ENCODE measurements around the gene SELENOM. TPM values are rescaled to one million over a fixed set of nuclear protein-coding genes. Genes with fewer than 3 reads are reported as not detected.

Gene SELENOM
- total RNA-seq, 1 experiment from 2014 or later, result 22.4 TPM

DNA sequence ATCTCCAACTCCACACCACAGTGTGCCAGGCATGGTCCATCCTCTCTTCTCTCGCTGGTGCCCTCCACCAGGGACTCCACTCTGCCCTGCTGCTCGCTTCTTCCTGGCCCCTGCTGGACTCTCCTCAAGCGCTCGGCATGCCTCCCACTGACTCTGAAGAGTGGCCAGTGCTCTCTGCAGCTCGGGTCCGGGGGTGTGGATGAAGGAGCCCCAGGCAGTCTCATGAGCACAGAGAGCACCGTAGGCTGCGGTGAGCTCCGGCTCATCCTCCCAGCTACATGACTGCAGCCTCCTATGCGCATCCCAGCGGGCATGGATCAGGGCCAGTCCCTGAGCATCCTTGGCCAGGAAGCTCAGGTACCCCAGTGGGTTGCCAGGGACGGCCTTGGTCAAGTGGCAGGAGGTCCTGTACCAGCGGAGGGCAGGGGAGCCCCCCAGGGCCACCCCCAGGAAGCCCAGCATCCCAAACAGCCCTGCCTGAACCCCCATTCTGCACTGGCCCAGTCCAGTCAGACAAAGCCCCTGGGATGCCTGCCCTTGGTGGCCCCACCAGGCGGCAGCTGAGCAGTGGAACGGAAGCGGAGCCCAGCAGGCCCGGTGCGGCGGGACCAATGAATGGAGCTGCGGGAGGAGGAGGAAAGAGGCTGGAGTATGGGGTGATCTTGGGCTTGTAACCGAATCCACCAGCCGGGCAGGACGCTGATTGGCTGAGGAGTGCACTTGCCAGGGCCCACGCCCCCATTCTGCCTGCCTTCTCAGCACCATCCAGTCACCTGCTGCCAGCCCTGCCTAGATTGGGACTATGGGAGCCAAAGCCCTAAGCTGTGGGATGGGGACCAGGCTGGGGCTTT lies 32.7 kb upstream of the SELENOM start, which contains the start of gene PLA2G3:
TSS of gene PLA2G3 (minus strand) at position 643 of the 851 bp plus-strand sequence. CDS start at position 489, 154 bp downstream.
- H3K4me3 ChIP-seq (ENCODE audit: insufficient read depth, low read depth, low read length), result peak within 1 kb of the TSS; percentile 54
- no peaks in the 10 kb centered on the region; the same call in 1 of the 2 replicates for H3K27me3 ChIP-seq (ENCODE audit: control insufficient read depth, insufficient read depth, low read length)
- peak; percentile 99 for DNase-seq
- peaks cover 16% of the 10 kb centered on the region for H3K36me3 ChIP-seq (replicated peaks; ENCODE audit: control insufficient read depth, insufficient read depth, low read length)

DNA sequence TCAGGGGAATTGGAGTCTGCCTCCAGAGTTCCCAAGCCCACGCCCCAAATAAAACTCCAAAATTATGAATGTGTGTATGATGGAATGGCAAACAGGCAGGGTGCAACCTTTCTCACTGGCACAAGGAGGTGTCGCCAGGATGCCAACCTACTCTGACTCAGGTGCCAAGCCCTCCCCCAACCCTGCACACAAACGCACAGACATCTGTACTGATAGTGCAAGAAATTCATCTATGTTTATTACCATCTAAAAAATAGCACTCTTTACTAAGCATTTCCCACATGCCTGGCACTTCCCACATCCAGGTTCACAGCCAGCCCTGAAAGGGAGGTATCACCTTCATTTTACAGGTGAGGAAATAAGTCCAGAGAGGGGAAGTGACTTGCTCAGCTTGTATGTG lies 31.7 kb upstream of the SELENOM start:
- Histone ChIP-seq H3K4me3 (ENCODE audit: insufficient read depth, low read depth, low read length) (peak overlapping the region; percentile 54; the same call in 1 of the 2 replicates), H3K36me3 (replicated peaks; ENCODE audit: control insufficient read depth, insufficient read depth, low read length) (peaks cover 18% of the 10 kb centered on the region), H3K27me3 (ENCODE audit: control insufficient read depth, insufficient read depth, low read length) (no peaks in the 10 kb centered on the region; the same call in 1 of the 2 replicates)
- DNase-seq, result peak; percentile 14

DNA sequence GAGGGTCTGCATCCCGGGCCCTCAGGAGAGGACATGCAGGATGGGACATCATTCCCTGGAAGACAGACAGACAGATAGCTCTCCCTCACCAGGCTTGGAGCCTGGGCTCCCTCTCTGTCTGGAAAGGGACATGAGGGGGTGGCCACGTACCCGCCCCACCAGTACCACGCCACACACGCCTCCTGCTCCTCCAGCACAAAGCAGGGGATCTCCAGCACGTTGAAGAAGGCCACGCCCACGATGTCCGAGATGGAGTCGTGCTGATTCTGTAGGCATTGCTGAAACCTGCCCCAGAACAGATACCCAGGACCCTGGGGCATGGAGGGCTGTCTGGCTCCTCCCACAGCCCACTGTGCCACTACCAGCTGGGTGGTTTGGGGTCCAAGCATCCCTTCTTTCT lies 30.8 kb upstream of the SELENOM start:
- peak; percentile 27 for DNase-seq
- H3K4me3 ChIP-seq (ENCODE audit: insufficient read depth, low read depth, low read length), result no peak overlapping the region
- H3K27me3 ChIP-seq (ENCODE audit: control insufficient read depth, insufficient read depth, low read length), result no peaks in the 10 kb centered on the region; the same call in 1 of the 2 replicates
- H3K36me3 ChIP-seq (replicated peaks; ENCODE audit: control insufficient read depth, insufficient read depth, low read length), result peaks cover 18% of the 10 kb centered on the region

DNA sequence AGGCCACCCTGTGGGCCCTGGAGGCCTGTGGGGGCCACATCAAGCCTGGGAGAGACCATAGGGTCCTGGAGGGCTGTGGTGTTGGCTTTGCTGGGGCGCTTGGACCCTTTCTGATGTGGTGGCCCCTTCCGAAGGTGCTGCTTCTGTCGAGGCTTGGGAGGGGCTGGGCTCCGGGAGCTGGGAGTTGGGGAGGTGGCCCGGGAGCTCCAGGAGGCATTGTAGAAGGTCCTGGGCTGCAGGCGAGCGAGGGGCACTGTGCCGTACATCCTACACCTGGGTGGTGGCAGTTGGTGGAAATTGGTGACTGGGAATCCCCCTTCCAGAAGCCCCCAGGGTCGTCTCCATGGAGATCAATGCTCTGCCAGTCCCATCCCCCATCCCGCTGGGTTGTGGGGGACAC lies 30.4 kb upstream of the SELENOM start:
- Histone ChIP-seq H3K4me3 (ENCODE audit: insufficient read depth, low read depth, low read length) (no peak overlapping the region), H3K36me3 (replicated peaks; ENCODE audit: control insufficient read depth, insufficient read depth, low read length) (peaks cover 18% of the 10 kb centered on the region), H3K27me3 (ENCODE audit: control insufficient read depth, insufficient read depth, low read length) (no peaks in the 10 kb centered on the region; the same call in 1 of the 2 replicates)
- peak; percentile 24 for DNase-seq

DNA sequence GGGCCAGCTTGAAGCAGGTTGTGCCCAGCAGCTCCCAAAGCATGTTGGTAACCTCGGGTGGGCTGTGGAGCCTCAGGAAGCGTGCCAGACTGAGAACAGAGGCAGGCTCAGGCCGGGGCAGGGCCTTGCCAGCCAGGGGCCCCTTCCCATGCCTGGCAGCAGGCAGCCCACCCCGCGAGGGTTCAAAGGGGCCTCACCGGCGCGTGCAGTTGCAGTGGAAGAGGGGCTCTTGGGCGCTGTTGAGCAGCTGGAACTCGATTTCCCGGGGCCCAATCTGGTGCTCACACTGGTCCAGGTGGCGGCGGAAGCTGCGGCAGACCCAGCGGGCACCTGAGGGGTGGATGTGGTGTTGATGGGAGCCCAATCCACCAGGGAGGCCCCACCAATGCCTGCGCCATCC lies 29.3 kb upstream of the SELENOM start:
- H3K27me3 ChIP-seq (ENCODE audit: control insufficient read depth, insufficient read depth, low read length), result no peaks in the 10 kb centered on the region; the same call in 1 of the 2 replicates
- no peak overlapping the region for H3K4me3 ChIP-seq (ENCODE audit: insufficient read depth, low read depth, low read length)
- H3K36me3 ChIP-seq (replicated peaks; ENCODE audit: control insufficient read depth, insufficient read depth, low read length), result peaks cover 18% of the 10 kb centered on the region
- no peak for DNase-seq

DNA sequence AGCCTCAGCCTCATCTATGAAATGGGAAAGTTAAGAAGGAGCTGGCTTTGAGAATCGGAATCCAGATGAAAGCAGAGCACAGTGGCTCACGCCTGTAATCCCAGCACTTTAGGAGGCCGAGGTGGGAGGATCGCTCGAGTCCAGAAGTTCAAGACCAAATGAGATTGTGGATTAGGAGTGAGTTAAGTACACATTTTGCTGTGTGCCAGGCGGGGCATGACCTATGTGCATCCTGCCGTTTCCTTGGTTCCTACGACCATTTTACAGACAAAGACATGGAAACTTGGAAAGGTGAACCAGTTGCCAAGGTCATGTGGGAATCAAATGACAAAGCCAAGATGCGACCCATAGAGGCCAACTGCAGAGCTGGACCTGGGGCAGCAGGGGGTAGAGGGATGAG lies 28.8 kb upstream of the SELENOM start:
- H3K27me3 ChIP-seq (ENCODE audit: control insufficient read depth, insufficient read depth, low read length), result no peaks in the 10 kb centered on the region; the same call in 1 of the 2 replicates
- H3K4me3 ChIP-seq (ENCODE audit: insufficient read depth, low read depth, low read length), result no peak overlapping the region
- DNase-seq, result peak; percentile 21
- H3K36me3 ChIP-seq (replicated peaks; ENCODE audit: control insufficient read depth, insufficient read depth, low read length), result peaks cover 18% of the 10 kb centered on the region

DNA sequence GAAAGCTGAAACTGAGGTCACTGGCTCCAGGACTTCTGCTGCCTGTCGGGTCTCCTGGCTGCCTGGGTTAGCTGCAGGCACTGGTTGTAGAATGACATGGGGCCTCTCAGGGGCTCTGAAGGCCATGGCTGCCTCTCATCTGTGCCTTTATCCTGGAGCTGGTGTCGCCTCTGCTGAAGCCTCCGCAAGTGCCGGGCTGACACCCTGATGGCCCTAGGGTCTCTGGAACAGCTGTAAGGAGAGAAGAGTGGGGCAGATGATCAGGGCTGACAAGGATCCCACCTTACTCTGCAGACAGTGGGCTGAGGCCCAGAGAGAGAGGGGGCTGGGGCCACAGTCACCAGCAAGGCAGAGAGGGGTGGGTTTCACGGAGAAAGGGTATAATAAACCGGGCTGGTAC lies 28.3 kb upstream of the SELENOM start:
- no peak for DNase-seq
- Histone ChIP-seq H3K36me3 (replicated peaks; ENCODE audit: control insufficient read depth, insufficient read depth, low read length) (peaks cover 18% of the 10 kb centered on the region), H3K4me3 (ENCODE audit: insufficient read depth, low read depth, low read length) (no peak overlapping the region), H3K27me3 (ENCODE audit: control insufficient read depth, insufficient read depth, low read length) (no peaks in the 10 kb centered on the region; the same call in 1 of the 2 replicates)

DNA sequence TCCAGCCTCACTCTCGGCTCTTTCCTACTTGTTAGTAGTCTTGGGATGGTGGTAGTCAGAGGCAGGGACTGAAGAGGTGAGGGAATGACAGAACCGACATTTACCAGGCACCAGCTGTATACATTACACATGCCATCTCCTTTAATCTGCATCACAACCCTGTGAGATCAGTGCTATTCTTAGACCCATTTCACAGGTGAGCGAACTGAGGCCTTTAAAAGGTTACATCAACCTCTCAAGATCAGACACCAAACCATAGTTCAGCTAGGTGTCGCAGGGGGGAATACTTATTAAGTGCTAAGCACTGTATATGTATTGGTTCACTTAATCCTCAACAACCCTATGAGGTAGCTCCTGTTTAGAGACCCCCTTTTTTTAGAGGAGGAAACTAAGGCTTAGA lies 27.3 kb upstream of the SELENOM start:
- DNase-seq, result no peak
- H3K4me3 ChIP-seq (ENCODE audit: insufficient read depth, low read depth, low read length), result no peak overlapping the region
- peaks cover 18% of the 10 kb centered on the region for H3K36me3 ChIP-seq (replicated peaks; ENCODE audit: control insufficient read depth, insufficient read depth, low read length)
- no peaks in the 10 kb centered on the region for H3K27me3 ChIP-seq (ENCODE audit: control insufficient read depth, insufficient read depth, low read length)

DNA sequence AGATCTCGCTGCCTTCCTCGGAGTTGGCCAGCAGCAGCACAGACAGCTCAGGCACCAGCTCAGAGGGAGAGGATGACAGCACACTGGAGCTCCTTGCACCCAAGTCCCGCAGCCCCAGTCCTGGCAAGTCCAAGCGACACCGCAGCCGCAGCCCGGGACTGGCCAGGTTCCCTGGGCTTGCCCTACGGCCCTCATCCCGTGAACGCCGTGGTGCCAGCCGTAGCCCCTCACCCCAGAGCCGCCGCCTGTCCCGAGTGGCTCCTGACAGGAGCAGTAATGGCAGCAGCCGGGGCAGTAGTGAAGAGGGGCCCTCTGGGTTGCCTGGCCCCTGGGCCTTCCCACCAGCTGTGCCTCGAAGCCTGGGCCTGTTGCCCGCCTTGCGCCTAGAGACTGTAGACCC lies 26.5 kb upstream of the SELENOM start:
- peak; percentile 39 for DNase-seq
- no peaks in the 10 kb centered on the region for H3K27me3 ChIP-seq (ENCODE audit: control insufficient read depth, insufficient read depth, low read length)
- peaks cover 18% of the 10 kb centered on the region for H3K36me3 ChIP-seq (replicated peaks; ENCODE audit: control insufficient read depth, insufficient read depth, low read length)
- H3K4me3 ChIP-seq (ENCODE audit: insufficient read depth, low read depth, low read length), result no peak overlapping the region

DNA sequence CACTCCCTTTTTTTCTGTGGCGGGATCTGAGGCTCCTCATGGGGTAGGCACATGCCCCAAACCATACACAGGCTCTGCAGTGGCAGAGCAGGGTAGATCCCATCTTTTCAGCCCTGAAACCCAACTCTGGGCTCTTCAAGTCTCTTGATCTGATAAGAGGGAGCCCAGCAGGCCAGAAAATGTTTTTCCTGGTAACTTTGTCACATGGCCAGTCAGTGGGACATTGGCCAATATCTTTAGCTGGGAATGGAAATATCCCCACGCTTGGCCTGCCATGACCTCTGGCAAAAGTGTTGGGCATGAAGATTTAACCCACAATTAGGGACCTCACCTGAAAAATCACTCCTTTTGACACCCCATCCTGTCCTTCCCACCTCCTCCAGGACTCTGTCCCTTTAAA lies 23.5 kb upstream of the SELENOM start:
- Histone ChIP-seq H3K4me3 (ENCODE audit: insufficient read depth, low read depth, low read length) (no peak overlapping the region), H3K36me3 (replicated peaks; ENCODE audit: control insufficient read depth, insufficient read depth, low read length) (peaks cover 9% of the 10 kb centered on the region), H3K27me3 (ENCODE audit: control insufficient read depth, insufficient read depth, low read length) (no peaks in the 10 kb centered on the region)
- peak; percentile 19 for DNase-seq

DNA sequence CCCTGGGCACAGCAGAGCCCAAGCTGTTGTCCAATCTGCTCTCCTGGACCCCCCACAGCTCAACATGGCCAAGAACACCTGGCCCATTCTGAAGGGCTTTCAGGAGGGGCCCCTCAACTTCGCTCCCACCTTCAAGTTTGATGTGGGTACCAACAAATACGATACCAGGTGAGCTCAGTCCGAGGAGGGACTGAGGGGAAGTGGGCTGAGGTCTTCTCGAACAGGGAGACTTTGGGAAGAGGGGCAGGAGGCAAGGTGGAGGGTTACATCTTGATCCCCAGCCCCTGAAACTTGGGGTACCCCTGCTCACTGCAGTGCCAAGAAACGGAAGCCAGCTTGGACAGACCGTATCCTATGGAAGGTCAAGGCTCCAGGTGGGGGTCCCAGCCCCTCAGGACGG lies 20.8 kb upstream of the SELENOM start:
- no peaks in the 10 kb centered on the region; the same call in 1 of the 2 replicates for H3K36me3 ChIP-seq (replicated peaks; ENCODE audit: control insufficient read depth, insufficient read depth, low read length)
- DNase-seq, result peak; percentile 23
- H3K4me3 ChIP-seq (ENCODE audit: insufficient read depth, low read depth, low read length), result no peak overlapping the region
- H3K27me3 ChIP-seq (ENCODE audit: control insufficient read depth, insufficient read depth, low read length), result no peaks in the 10 kb centered on the region

DNA sequence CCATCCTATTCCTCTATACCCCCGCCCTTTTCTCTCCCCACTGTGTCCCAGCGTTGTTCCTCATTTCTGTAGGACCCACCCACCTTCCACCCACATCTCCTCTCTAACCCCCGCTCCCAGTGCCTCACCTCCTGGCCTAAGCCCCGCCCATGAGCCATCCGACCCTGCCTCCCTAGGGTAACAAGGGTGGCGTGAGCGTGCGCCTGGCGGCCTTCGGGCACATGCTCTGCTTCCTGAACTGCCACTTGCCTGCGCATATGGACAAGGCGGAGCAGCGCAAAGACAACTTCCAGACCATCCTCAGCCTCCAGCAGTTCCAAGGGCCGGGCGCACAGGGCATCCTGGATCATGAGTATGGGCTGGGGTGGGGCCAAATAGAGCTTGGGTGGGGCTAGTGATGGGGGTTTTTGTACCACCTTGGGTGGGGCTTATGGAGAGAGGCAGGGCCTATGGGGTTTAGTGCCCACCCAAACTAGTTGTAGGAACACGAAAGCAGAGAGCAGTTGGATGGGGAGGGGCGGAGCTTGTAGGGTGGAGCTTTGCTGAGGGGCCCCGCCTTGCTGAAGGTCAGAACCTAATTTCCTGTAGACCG lies 19.9 kb upstream of the SELENOM start:
- Histone ChIP-seq H3K4me3 (ENCODE audit: insufficient read depth, low read depth, low read length) (peak overlapping the region; percentile 26), H3K27me3 (ENCODE audit: control insufficient read depth, insufficient read depth, low read length) (no peaks in the 10 kb centered on the region), H3K36me3 (replicated peaks; ENCODE audit: control insufficient read depth, insufficient read depth, low read length) (no peaks in the 10 kb centered on the region)
- DNase-seq, result peak; percentile 85

DNA sequence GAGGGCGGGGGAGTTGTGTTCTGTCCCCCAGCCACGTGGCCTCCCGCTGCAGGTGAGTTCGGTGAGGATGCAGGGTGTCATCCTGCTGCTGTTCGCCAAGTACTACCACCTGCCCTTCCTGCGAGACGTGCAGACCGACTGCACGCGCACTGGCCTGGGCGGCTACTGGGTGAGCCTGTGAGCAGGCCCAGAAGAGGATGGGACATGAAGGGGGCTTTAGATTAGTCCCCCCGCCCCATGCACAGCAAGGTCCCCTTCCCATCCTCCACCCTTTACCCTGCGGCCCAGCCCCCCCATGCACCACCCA lies 19.5 kb upstream of the SELENOM start:
- no peak overlapping the region for H3K4me3 ChIP-seq (ENCODE audit: insufficient read depth, low read depth, low read length)

DNA sequence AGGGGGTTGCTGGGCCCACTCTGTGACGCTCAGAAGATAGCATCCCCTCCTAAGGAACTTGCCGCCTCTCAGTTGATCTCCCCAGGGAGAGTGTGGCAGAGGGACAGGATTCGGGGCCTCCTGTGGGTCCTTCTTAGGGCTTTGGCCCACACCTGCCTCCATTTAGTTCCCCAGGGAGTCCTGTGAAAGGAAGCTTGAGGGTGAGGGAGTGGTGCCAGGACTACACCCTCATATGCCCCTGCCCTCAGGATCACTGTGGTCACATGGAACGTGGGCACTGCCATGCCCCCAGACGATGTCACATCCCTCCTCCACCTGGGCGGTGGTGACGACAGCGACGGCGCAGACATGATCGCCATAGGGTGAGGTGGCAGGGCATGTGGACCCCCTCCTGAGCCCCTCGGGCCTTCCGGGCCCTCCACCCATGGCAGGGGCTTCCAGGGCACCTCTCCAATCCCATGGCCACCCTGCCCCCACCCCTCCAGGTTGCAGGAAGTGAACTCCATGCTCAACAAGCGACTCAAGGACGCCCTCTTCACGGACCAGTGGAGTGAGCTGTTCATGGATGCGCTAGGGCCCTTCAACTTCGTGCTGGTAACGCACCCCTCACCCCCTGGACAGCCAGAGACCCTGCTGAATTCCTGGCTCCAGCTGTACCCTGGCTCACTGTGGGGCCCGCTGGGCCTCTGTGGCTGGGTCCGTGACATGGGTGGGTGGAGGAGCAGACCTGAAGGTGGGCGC lies 18.9 kb upstream of the SELENOM start:
- H3K27me3 ChIP-seq (ENCODE audit: control insufficient read depth, insufficient read depth, low read length), result no peaks in the 10 kb centered on the region
- peak; percentile 64 for DNase-seq
- no peaks in the 10 kb centered on the region for H3K36me3 ChIP-seq (replicated peaks; ENCODE audit: control insufficient read depth, insufficient read depth, low read length)
- no peak overlapping the region for H3K4me3 ChIP-seq (ENCODE audit: insufficient read depth, low read depth, low read length)

More for the DNA sequence above, 19.5 kb upstream of the SELENOM start:
- Histone ChIP-seq H3K27me3 (ENCODE audit: control insufficient read depth, insufficient read depth, low read length) (no peaks in the 10 kb centered on the region), H3K36me3 (replicated peaks; ENCODE audit: control insufficient read depth, insufficient read depth, low read length) (no peaks in the 10 kb centered on the region)
- no peak for DNase-seq

All from H7 (cell line).